AG10803 (cell line): ENCODE results near the gene PCDHGB4.
"Not testable (repeated sequence)": the region's sequence is repeated elsewhere in the genome, so short reads cannot be mapped to it uniquely, and the experiment has no call there.

Source experiments
- DNase-seq: peaks from one replicate; pipeline ENCODE4 v3.0.0; 2010; ENCODE audit warnings: low read depth
- H3K4me3 ChIP-seq: 2 replicates; pipeline ENCODE4 v1.5.1; 2011; ENCODE audit warnings: mild to moderate bottlenecking, low read length, control low read depth
- TF ChIP-seq, protein P1 (sequence below): conservative IDR thresholded peaks from 2 replicates; pipeline ENCODE4 v1.5.1; 2011; ENCODE audit warnings: mild to moderate bottlenecking, low read length, control low read depth, inconsistent platforms

The PCDHGB4 gene

DNA sequence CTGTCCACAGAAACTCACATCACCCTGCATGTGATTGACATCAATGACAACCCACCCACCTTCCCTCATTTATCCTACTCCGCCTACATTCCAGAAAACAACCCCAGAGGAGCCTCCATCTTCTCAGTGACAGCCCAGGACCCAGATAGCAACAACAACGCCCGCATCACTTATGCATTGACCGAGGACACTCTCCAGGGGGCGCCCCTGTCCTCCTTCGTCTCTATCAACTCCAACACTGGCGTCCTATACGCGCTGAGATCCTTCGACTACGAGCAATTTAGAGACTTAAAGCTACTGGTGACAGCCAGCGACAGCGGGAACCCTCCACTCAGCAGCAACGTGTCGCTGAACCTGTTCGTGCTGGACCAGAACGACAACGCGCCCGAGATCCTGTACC is 42.2 kb upstream of the PCDHGB4 start:
- H3K4me3 ChIP-seq = no peak overlapping the region
- TF ChIP-seq, protein P1, sequence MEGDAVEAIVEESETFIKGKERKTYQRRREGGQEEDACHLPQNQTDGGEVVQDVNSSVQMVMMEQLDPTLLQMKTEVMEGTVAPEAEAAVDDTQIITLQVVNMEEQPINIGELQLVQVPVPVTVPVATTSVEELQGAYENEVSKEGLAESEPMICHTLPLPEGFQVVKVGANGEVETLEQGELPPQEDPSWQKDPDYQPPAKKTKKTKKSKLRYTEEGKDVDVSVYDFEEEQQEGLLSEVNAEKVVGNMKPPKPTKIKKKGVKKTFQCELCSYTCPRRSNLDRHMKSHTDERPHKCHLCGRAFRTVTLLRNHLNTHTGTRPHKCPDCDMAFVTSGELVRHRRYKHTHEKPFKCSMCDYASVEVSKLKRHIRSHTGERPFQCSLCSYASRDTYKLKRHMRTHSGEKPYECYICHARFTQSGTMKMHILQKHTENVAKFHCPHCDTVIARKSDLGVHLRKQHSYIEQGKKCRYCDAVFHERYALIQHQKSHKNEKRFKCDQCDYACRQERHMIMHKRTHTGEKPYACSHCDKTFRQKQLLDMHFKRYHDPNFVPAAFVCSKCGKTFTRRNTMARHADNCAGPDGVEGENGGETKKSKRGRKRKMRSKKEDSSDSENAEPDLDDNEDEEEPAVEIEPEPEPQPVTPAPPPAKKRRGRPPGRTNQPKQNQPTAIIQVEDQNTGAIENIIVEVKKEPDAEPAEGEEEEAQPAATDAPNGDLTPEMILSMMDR = no peak
- no peak for DNase-seq

DNA sequence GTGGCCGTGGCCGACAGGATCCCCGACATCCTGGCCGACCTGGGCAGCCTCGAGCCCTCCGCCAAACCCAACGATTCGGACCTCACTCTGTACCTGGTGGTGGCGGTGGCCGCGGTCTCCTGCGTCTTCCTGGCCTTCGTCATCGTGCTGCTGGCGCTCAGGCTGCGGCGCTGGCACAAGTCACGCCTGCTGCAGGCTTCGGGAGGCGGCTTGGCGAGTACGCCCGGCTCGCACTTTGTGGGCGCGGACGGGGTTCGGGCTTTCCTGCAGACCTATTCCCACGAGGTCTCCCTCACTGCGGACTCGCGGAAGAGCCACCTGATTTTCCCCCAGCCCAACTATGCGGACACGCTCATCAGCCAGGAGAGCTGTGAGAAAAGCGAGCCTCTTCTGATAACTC is 41.5 kb upstream of the PCDHGB4 start:
- H3K4me3 ChIP-seq, DNase-seq: not testable (repeated sequence)

GRCh38 chr5:141349917-141350619 is 37.4 kb upstream of the PCDHGB4 start, which contains the start of gene PCDHGB1:
Gene PCDHGB1 (plus strand): TSS chr5:141350099. CDS start chr5:141350261, 162 bp downstream.
- peak; percentile 69 for DNase-seq
- TF ChIP-seq, protein P1 = peak; percentile 72
- H3K4me3 ChIP-seq = peak within 1 kb of the TSS; percentile 59

DNA sequence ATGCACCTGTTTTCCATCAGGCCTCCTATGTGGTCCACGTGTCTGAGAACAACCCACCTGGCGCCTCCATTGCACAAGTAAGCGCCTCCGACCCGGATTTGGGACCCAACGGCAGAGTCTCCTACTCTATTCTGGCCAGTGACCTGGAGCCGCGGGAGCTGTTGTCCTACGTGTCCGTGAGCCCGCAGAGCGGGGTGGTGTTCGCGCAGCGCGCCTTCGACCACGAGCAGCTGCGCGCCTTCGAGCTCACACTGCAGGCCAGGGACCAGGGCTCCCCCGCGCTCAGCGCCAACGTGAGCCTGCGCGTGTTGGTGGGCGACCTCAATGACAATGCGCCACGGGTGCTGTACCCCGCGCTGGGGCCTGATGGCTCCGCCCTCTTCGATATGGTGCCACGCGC is 35.9 kb upstream of the PCDHGB4 start:
- TF ChIP-seq, protein P1 = no peak
- no peak for DNase-seq
- H3K4me3 ChIP-seq = no peak overlapping the region

- TF ChIP-seq, protein P1 = peak; percentile 64
- peak within 1 kb of the TSS; percentile 58 for H3K4me3 ChIP-seq
- peak; percentile 36 for DNase-seq
Observed at GRCh38 chr5:141354900-141355469, 32.5 kb upstream of the PCDHGB4 start, which contains the start of gene PCDHGA4. Gene PCDHGA4 (plus strand): TSS chr5:141355021. CDS start chr5:141355108, 87 bp downstream.

DNA sequence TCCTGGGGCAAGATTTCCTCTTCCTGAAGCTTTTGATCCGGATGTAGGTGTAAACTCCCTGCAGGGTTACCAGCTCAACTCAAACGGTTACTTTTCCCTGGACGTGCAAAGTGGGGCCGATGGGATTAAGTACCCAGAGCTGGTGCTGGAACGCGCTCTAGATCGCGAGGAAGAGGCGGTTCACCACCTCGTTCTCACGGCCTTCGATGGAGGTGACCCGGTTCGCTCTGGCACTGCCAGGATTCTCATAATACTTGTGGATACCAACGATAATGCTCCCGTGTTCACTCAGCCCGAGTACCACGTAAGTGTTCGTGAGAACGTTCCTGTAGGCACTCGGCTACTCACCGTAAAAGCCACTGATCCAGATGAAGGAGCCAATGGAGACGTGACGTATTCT is 31.9 kb upstream of the PCDHGB4 start:
- H3K4me3 ChIP-seq = peak overlapping the region; percentile 58
- DNase-seq = no peak
- TF ChIP-seq, protein P1 = no peak

DNA sequence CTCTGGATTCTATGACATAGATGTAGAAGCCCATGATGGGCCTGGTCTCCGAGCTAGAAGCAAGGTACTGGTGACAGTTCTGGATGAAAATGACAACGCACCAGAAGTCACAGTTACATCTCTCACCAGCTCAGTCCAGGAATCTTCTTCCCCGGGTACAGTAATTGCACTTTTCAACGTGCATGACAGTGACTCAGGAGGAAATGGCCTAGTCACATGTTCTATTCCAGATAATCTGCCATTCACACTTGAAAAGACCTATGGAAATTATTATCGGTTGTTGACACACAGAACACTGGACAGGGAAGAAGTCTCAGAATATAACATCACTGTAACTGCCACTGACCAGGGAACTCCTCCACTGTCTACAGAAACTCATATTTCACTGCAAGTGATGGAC is 31.4 kb upstream of the PCDHGB4 start:
- no peak overlapping the region for H3K4me3 ChIP-seq
- TF ChIP-seq, protein P1 = no peak
- DNase-seq = no peak
